Osteoblast (primary cell): Measurements from ENCODE around the gene OPTN. TPM values are rescaled to one million over a fixed set of nuclear protein-coding genes. Genes with fewer than 3 reads are reported as not detected.

Experiments
- DNase-seq: peaks from one replicate; pipeline ENCODE4 v3.0.0; 2011; ENCODE audit warnings: low spot score, mixed read lengths; ENCODE audit not compliant: insufficient read length; ENCODE audit errors: missing footprints
- H2AFZ ChIP-seq: 2 replicates; pipeline ENCODE4 v1.6.0; 2011; ENCODE audit warnings: mild to moderate bottlenecking, low read length
- H3K27ac ChIP-seq: 2 replicates; pipeline ENCODE4 v1.5.1; 2011; ENCODE audit warnings: mild to moderate bottlenecking, low read depth, low read length, moderate library complexity
- H3K27me3 ChIP-seq: 2 replicates; pipeline ENCODE4 v1.6.0; 2012; ENCODE audit warnings: mild to moderate bottlenecking, control low read depth, inconsistent platforms, low read length, moderate library complexity; ENCODE audit not compliant: insufficient read depth
- H3K36me3 ChIP-seq: 2 replicates; pipeline ENCODE4 v1.5.1; 2011; ENCODE audit warnings: mild to moderate bottlenecking, low read length, control low read depth, moderate library complexity; ENCODE audit not compliant: insufficient read depth
- H3K4me1 ChIP-seq: 2 replicates; pipeline ENCODE4 v1.5.1; 2011; ENCODE audit warnings: mild to moderate bottlenecking, low read length, control low read depth, moderate library complexity; ENCODE audit not compliant: insufficient read depth
- H3K4me2 ChIP-seq: 2 replicates; pipeline ENCODE4 v1.6.0; 2011; ENCODE audit warnings: mild to moderate bottlenecking, low read length; ENCODE audit not compliant: insufficient read depth
- H3K4me3 ChIP-seq: fragments of 200-600 bp; sonication (generic); 3 replicates; pipeline ENCODE4 v1.5.1; 2012; ENCODE audit warnings: mild to moderate bottlenecking, low read length, inconsistent platforms; ENCODE audit not compliant: insufficient read depth
- H3K79me2 ChIP-seq: 2 replicates; pipeline ENCODE4 v1.6.0; 2012; ENCODE audit warnings: mild to moderate bottlenecking, low read length, control low read depth, inconsistent platforms; ENCODE audit not compliant: insufficient read depth
- H3K9me3 ChIP-seq: 2 replicates; pipeline ENCODE4 v1.5.1; 2011; ENCODE audit warnings: low read depth, low read length, control low read depth
- H4K20me1 ChIP-seq: 2 replicates; pipeline ENCODE4 v1.6.0; 2012; ENCODE audit warnings: mild to moderate bottlenecking, low read length, control low read depth; ENCODE audit not compliant: insufficient read depth
- CTCF ChIP-seq: IDR thresholded peaks from 2 replicates; pipeline ENCODE4 v1.5.1; 2011; ENCODE audit warnings: mild to moderate bottlenecking, low read depth, low read length, moderate library complexity; ENCODE audit errors: extremely low read depth
- total RNA-seq: library from RNA; depleted of rRNA; stranded (reverse); fragments of >200 nt; gene quantifications from 2 replicates; pipeline ENCODE4 v1.2.3, GENCODE V29; 2012

Gene OPTN
- total RNA-seq, 1 donor: 140 TPM

GRCh38 chr10:13110908-13111307 lies 10.9 kb downstream of the OPTN start:
- Histone ChIP-seq H3K27ac (no peak overlapping the region), H3K27me3 (no peaks in the 10 kb centered on the region), H4K20me1 (peaks cover 15% of the 10 kb centered on the region), H3K79me2 (peaks cover 44% of the 10 kb centered on the region), H3K4me1 (peaks cover 3% of the 10 kb centered on the region), H3K4me2 (no peak overlapping the region), H3K36me3 (peaks cover 63% of the 10 kb centered on the region), H3K4me3 (no peak overlapping the region), H2AFZ (no peak overlapping the region), H3K9me3 (no peaks in the 10 kb centered on the region)
- TF ChIP-seq CTCF: no peak
- DNase-seq: no peak

GRCh38 chr10:13113544-13113943 lies 13.6 kb downstream of the OPTN start:
- H3K27ac ChIP-seq: no peak overlapping the region
- no peak overlapping the region for H3K4me2 ChIP-seq
- no peak overlapping the region for H2AFZ ChIP-seq
- no peaks in the 10 kb centered on the region for H3K9me3 ChIP-seq
- no peaks in the 10 kb centered on the region for H3K27me3 ChIP-seq
- peak; percentile 22 for DNase-seq
- peaks cover 78% of the 10 kb centered on the region for H3K36me3 ChIP-seq
- TF ChIP-seq CTCF: no peak
- H3K4me3 ChIP-seq: no peak overlapping the region
- H4K20me1 ChIP-seq: no peaks in the 10 kb centered on the region
- H3K79me2 ChIP-seq: peaks cover 24% of the 10 kb centered on the region
- H3K4me1 ChIP-seq: no peaks in the 10 kb centered on the region

- no peaks in the 10 kb centered on the region for H3K9me3 ChIP-seq
- H2AFZ ChIP-seq: no peak overlapping the region
- H4K20me1 ChIP-seq: no peaks in the 10 kb centered on the region
- peak; percentile 36 for DNase-seq
- H3K4me1 ChIP-seq: no peaks in the 10 kb centered on the region
- H3K27me3 ChIP-seq: no peaks in the 10 kb centered on the region
- no peak overlapping the region for H3K27ac ChIP-seq
- no peak overlapping the region for H3K4me3 ChIP-seq
- peaks cover 72% of the 10 kb centered on the region for H3K36me3 ChIP-seq
- no peak for TF ChIP-seq CTCF
- H3K4me2 ChIP-seq: no peak overlapping the region
- H3K79me2 ChIP-seq: peaks cover 6% of the 10 kb centered on the region
Measured at GRCh38 chr10:13115832-13116803, 16.2 kb downstream of the OPTN start.
